Measurements from ENCODE around the gene ZNF367. TPM values are rescaled to one million over a fixed set of nuclear protein-coding genes. Genes with fewer than 3 reads are reported as not detected.

The ZNF367 gene
- total RNA-seq, 5 donors from 2014 or later (not counting 1 experiment from before 2014, with no cell fraction given): 3.7 to 6.2 (median 5.8) TPM

DNA sequence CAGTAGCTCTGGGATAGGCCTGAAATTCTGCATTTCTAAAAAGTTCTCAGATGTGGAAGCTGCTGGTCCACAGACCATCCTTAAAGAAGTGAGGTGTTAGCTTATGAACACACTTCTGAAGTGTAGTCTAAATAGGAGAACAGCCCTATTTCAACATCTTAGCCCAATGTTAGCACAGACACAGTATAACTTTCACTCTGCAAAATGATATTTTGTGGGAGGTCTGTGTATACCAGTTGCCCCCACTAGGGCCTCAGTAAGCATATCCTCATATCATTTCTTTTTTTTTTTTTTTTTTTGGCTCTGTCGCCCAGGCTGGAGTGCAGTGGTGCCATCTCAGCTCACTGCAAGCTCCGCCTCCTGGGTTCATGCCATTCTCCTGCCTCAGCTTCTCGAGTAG, 24.3 kb upstream of the ZNF367 start:
- no peak overlapping the region for H3K4me3 ChIP-seq (ENCODE audit: control insufficient read depth in 1 of 2, extremely low read depth in 1 of 2, low read length in 1 of 2)
- Mint-ChIP-seq H3K4me1 (no peaks in the 10 kb centered on the region), H3K36me3 (no peaks in the 10 kb centered on the region), H3K9me3 (no peaks in the 10 kb centered on the region), H3K4me3 (no peak overlapping the region), H3K27me3 (no peaks in the 10 kb centered on the region), H3K27ac (no peak overlapping the region)
- no peaks in the 10 kb centered on the region for H3K27me3 ChIP-seq (replicated peaks in 1 of 2; ENCODE audit: control insufficient read depth in 2 of 2, extremely low read depth in 1 of 2, insufficient read depth in 2 of 2, low read length in 1 of 2)
- POLR2A ChIA-PET: interaction anchor here in 1 of 2 donors (0.6 kb wide), 1 partner anchor 87 kb away, joined by 6 read pairs; no protein-coding TSS in a partner anchor
- H3K27ac ChIP-seq (ENCODE audit: low read length): no peak overlapping the region
- ATAC-seq (replicated peaks in 1 of 4) (peak in 1 of 4 experiments; percentile 43), DNase-seq (no peak)
- no CpG with 5 or more reads among the region's 3 CpGs for WGBS (ENCODE audit: insufficient coverage)
- H3K36me3 ChIP-seq (ENCODE audit: control insufficient read depth in 2 of 2, extremely low read depth in 1 of 2, insufficient read depth in 1 of 2, low read length in 1 of 2): no peaks in the 10 kb centered on the region
- no peaks in the 10 kb centered on the region for H3K4me1 ChIP-seq (ENCODE audit: control insufficient read depth in 1 of 2, extremely low read depth in 1 of 2, insufficient read depth in 2 of 2, low read length in 2 of 2)
- CTCF ChIA-PET: interaction anchor here (0.6 to 1.4 kb wide), 4 partner anchors 8 to 1253 kb away, joined by 3 to 7 read pairs (median 4); no protein-coding TSS in a partner anchor
- H3K9me3 ChIP-seq: no peaks in the 10 kb centered on the region

- Mint-ChIP-seq H3K36me3 (no peaks in the 10 kb centered on the region), H3K9me3 (no peaks in the 10 kb centered on the region), H3K4me3 (no peak overlapping the region), H3K27me3 (no peaks in the 10 kb centered on the region), H3K4me1 (no peaks in the 10 kb centered on the region), H3K27ac (no peak overlapping the region)
- no peaks in the 10 kb centered on the region for H3K4me1 ChIP-seq (ENCODE audit: control insufficient read depth in 1 of 2, extremely low read depth in 1 of 2, insufficient read depth in 2 of 2, low read length in 2 of 2)
- no peaks in the 10 kb centered on the region for H3K27me3 ChIP-seq (replicated peaks in 1 of 2; ENCODE audit: control insufficient read depth in 2 of 2, extremely low read depth in 1 of 2, insufficient read depth in 2 of 2, low read length in 1 of 2)
- POLR2A ChIA-PET: interaction anchor here in 1 of 2 donors (0.6 kb wide), 1 partner anchor 87 kb away, joined by 6 read pairs; no protein-coding TSS in a partner anchor
- 96% methylated on average over 4 of the region's 5 CpGs for WGBS (ENCODE audit: insufficient coverage)
- CTCF ChIA-PET: interaction anchor here (0.6 to 1.4 kb wide), 4 partner anchors 9 to 1254 kb away, joined by 3 to 7 read pairs (median 4); no protein-coding TSS in a partner anchor
- ATAC-seq (replicated peaks in 1 of 4) (no peak), DNase-seq (peak in 1 of 35 experiments; percentile 52)
- H3K36me3 ChIP-seq (ENCODE audit: control insufficient read depth in 2 of 2, extremely low read depth in 1 of 2, insufficient read depth in 1 of 2, low read length in 1 of 2): no peaks in the 10 kb centered on the region
- H3K27ac ChIP-seq (ENCODE audit: low read length): no peak overlapping the region
- H3K9me3 ChIP-seq: no peaks in the 10 kb centered on the region
- H3K4me3 ChIP-seq (ENCODE audit: control insufficient read depth in 1 of 2, extremely low read depth in 1 of 2, low read length in 1 of 2): no peak overlapping the region
These were observed 23.8 kb upstream of the ZNF367 start for GRCh38 chr9:96441798-96442445.

DNA sequence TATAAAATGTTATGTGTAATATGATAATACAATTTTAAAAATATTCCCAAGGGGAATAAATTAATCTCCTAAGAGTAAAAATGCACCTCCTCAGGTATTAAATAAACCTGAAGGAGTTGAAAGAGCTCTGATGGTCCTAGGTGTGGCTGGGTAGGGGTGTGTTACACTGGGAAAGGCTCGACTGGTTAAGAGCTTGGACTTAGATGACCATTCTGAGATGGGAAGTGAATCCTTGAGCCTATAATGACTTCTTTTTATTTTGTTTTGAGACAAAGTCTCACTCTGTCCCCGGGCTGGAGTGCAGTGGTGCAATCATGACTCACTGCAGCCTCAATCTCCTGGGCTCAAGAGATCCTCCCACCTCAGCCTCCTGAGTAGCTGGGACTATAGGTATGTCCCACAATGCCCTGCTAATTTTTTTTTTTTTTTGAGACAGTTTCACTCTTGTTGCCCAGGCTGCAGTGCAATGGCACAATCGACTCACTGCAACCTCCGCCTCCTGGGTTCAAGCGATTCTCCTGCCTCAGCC, 22.6 kb upstream of the ZNF367 start:
- H3K27me3 Mint-ChIP-seq: no peaks in the 10 kb centered on the region
- no peak for DNase-seq
- H3K27ac ChIP-seq (ENCODE audit: low read length): no peak overlapping the region
- ChIA-PET CTCF (interaction anchor here in 1 of 2 donors (0.6 kb wide), 1 partner anchor 9 kb away, joined by 3 read pairs; no protein-coding TSS in a partner anchor), POLR2A (no interaction called here)
- no peaks in the 10 kb centered on the region for H3K36me3 ChIP-seq (ENCODE audit: control insufficient read depth in 2 of 2, extremely low read depth in 1 of 2, insufficient read depth in 1 of 2, low read length in 1 of 2)
- no peaks in the 10 kb centered on the region for H3K27me3 ChIP-seq (replicated peaks in 1 of 2; ENCODE audit: control insufficient read depth in 2 of 2, extremely low read depth in 1 of 2, insufficient read depth in 2 of 2, low read length in 1 of 2)
- H3K4me3 ChIP-seq (ENCODE audit: control insufficient read depth in 1 of 2, extremely low read depth in 1 of 2, low read length in 1 of 2): no peak overlapping the region
- peaks cover 0 to 7% of the 10 kb centered on the region in 2 experiments for H3K4me1 ChIP-seq (ENCODE audit: control insufficient read depth in 1 of 2, extremely low read depth in 1 of 2, insufficient read depth in 2 of 2, low read length in 2 of 2)
- H3K9me3 ChIP-seq: no peaks in the 10 kb centered on the region
- ATAC-seq (replicated peaks in 1 of 4): no peak
- H3K9me3 Mint-ChIP-seq: no peaks in the 10 kb centered on the region
- H3K4me3 Mint-ChIP-seq: no peak overlapping the region
- no peak overlapping the region for H3K27ac Mint-ChIP-seq
- H3K4me1 Mint-ChIP-seq: no peaks in the 10 kb centered on the region
- 100% methylated on average over 1 of the region's 5 CpGs for WGBS (ENCODE audit: insufficient coverage)
- no peaks in the 10 kb centered on the region for H3K36me3 Mint-ChIP-seq

- H3K4me3 ChIP-seq (ENCODE audit: control insufficient read depth in 1 of 2, extremely low read depth in 1 of 2, low read length in 1 of 2): no peak overlapping the region
- H3K27me3 ChIP-seq (replicated peaks in 1 of 2; ENCODE audit: control insufficient read depth in 2 of 2, extremely low read depth in 1 of 2, insufficient read depth in 2 of 2, low read length in 1 of 2): peaks cover 0 to 2% of the 10 kb centered on the region in 2 experiments
- ChIA-PET CTCF (interaction anchor here in 1 of 2 donors (0.6 kb wide), 1 partner anchor 28 kb away, joined by 3 read pairs; no protein-coding TSS in a partner anchor), POLR2A (no interaction called here)
- H3K9me3 ChIP-seq: no peaks in the 10 kb centered on the region
- ATAC-seq (replicated peaks in 1 of 4): no peak
- DNase-seq: no peak
- H3K27ac ChIP-seq (ENCODE audit: low read length): no peak overlapping the region
- WGBS (ENCODE audit: insufficient coverage): 90% methylated on average over 6 of the region's 7 CpGs
- Mint-ChIP-seq H3K9me3 (no peaks in the 10 kb centered on the region), H3K27me3 (peaks cover 0 to 3% of the 10 kb centered on the region in 2 donors), H3K27ac (no peak overlapping the region), H3K4me3 (no peak overlapping the region), H3K4me1 (no peaks in the 10 kb centered on the region), H3K36me3 (no peaks in the 10 kb centered on the region)
- peaks cover 0 to 7% of the 10 kb centered on the region in 2 experiments for H3K4me1 ChIP-seq (ENCODE audit: control insufficient read depth in 1 of 2, extremely low read depth in 1 of 2, insufficient read depth in 2 of 2, low read length in 2 of 2)
- H3K36me3 ChIP-seq (ENCODE audit: control insufficient read depth in 2 of 2, extremely low read depth in 1 of 2, insufficient read depth in 1 of 2, low read length in 1 of 2): no peaks in the 10 kb centered on the region
These were observed 19.3 kb upstream of the ZNF367 start for GRCh38 chr9:96437454-96437853.

DNA sequence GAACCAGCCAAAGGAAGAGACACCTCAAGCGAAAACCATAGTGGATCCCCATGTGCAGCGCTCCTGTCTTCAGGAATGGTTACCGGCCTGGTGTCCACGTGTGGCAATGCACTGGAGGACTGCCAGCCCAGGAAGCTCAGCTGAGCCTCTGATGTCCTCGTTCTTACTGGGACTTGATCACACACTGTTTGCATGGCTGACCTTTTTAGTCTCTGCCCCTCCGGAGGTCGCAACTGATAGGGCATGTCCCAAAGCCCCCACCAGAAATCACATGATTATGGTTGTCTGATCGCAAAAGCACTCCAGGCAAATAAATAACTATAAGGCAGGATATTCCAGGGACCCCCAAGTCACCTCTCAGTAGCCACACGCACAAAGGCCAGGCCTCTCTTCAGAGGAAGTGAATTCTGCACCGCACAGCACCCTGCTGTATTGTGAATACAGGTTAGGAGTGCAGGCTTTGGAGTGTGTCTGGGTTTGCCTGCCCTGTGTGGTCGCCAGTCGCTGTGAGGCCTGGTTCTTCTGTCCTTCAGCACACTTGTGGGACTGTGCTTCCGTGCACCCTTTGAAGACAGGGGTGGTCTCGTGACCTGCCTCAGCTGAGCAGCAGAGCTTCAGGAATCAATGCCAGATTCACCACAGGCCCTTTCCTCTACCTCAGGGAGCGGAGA, 18.4 kb upstream of the ZNF367 start:
- H3K36me3 ChIP-seq (ENCODE audit: control insufficient read depth in 2 of 2, extremely low read depth in 1 of 2, insufficient read depth in 1 of 2, low read length in 1 of 2): no peaks in the 10 kb centered on the region
- POLR2A ChIA-PET: no interaction called here
- H3K9me3 Mint-ChIP-seq: no peaks in the 10 kb centered on the region
- no peak overlapping the region for H3K27ac ChIP-seq (ENCODE audit: low read length)
- H3K4me3 Mint-ChIP-seq: no peak overlapping the region
- H3K27me3 Mint-ChIP-seq: peaks cover 0 to 3% of the 10 kb centered on the region in 2 donors
- 82% methylated on average over 14 of the region's 15 CpGs for WGBS (ENCODE audit: insufficient coverage)
- H3K4me3 ChIP-seq (ENCODE audit: control insufficient read depth in 1 of 2, extremely low read depth in 1 of 2, low read length in 1 of 2): no peak overlapping the region
- H3K4me1 ChIP-seq (ENCODE audit: control insufficient read depth in 1 of 2, extremely low read depth in 1 of 2, insufficient read depth in 2 of 2, low read length in 2 of 2): peaks cover 0 to 7% of the 10 kb centered on the region in 2 experiments
- no peak for ATAC-seq (replicated peaks in 1 of 4)
- H3K4me1 Mint-ChIP-seq: no peaks in the 10 kb centered on the region
- DNase-seq: no peak
- H3K27me3 ChIP-seq (replicated peaks in 1 of 2; ENCODE audit: control insufficient read depth in 2 of 2, extremely low read depth in 1 of 2, insufficient read depth in 2 of 2, low read length in 1 of 2): peaks cover 0 to 2% of the 10 kb centered on the region in 2 experiments
- no peaks in the 10 kb centered on the region for H3K9me3 ChIP-seq
- CTCF ChIA-PET: no interaction called here
- H3K36me3 Mint-ChIP-seq: no peaks in the 10 kb centered on the region
- no peak overlapping the region for H3K27ac Mint-ChIP-seq

DNA sequence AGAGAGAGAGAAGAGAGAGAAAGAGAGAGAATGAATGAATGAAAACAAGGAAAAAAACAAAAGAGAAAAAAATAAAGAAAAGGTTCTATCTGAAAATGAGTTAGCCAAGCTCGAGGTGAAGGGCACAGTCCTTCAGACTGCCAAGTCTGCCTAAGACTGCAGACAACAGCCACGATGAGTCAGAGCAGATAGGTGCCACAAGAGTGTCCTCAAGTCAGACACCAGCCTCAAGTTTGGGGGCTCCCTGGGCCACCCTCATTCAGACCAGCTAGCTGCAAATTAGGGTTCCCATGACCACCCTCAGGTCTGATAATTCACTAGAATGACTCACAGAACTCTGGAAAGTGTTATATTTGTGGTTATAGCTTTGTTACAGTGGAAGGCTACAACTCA, 17.9 kb upstream of the ZNF367 start:
- ATAC-seq (replicated peaks in 1 of 4) (peak in 1 of 4 experiments; percentile 46), DNase-seq (peak in 5 of 35 experiments; percentile 15 to 32 (median 18))
- WGBS (ENCODE audit: insufficient coverage): 41% methylated on average over 2 of the region's 2 CpGs
- no peaks in the 10 kb centered on the region for H3K36me3 Mint-ChIP-seq
- H3K9me3 Mint-ChIP-seq: no peaks in the 10 kb centered on the region
- H3K27me3 Mint-ChIP-seq: peaks cover 0 to 3% of the 10 kb centered on the region in 2 donors
- Histone ChIP-seq H3K36me3 (ENCODE audit: control insufficient read depth in 2 of 2, extremely low read depth in 1 of 2, insufficient read depth in 1 of 2, low read length in 1 of 2) (no peaks in the 10 kb centered on the region), H3K4me3 (ENCODE audit: control insufficient read depth in 1 of 2, extremely low read depth in 1 of 2, low read length in 1 of 2) (no peak overlapping the region), H3K4me1 (ENCODE audit: control insufficient read depth in 1 of 2, extremely low read depth in 1 of 2, insufficient read depth in 2 of 2, low read length in 2 of 2) (peaks cover 0 to 7% of the 10 kb centered on the region in 2 experiments), H3K9me3 (no peaks in the 10 kb centered on the region), H3K27ac (ENCODE audit: low read length) (no peak overlapping the region), H3K27me3 (replicated peaks in 1 of 2; ENCODE audit: control insufficient read depth in 2 of 2, extremely low read depth in 1 of 2, insufficient read depth in 2 of 2, low read length in 1 of 2) (peaks cover 0 to 2% of the 10 kb centered on the region in 2 experiments)
- H3K27ac Mint-ChIP-seq: no peak overlapping the region
- no peak overlapping the region for H3K4me3 Mint-ChIP-seq
- CTCF ChIA-PET: no interaction called here
- POLR2A ChIA-PET: interaction anchor here in 1 of 2 donors (0.7 kb wide), 1 partner anchor 103 kb away, joined by 4 read pairs; no protein-coding TSS in a partner anchor
- no peaks in the 10 kb centered on the region for H3K4me1 Mint-ChIP-seq
